Measurements from ENCODE around the gene SBF2. TPM values are rescaled to one million over a fixed set of nuclear protein-coding genes. Genes with fewer than 3 reads are reported as not detected.

Gene SBF2
- total RNA-seq, 4 donors from 2014 or later, result 67.5 to 92.9 (median 71.6) TPM

GRCh38 chr11:9752091-9752490, 541.9 kb downstream of the SBF2 start:
- no peak overlapping the region for H3K27ac ChIP-seq
- intact Hi-C loops (cut with DNase I), result loop anchor here (10.0 kb wide), 1 partner anchor 227 kb away; no protein-coding TSS in a partner anchor
- 87 to 90% methylated on average over 3 of the region's 3 CpGs for WGBS, 2 donors
- H3K4me3 ChIP-seq (replicated peaks in 1 of 3), result no peak overlapping the region
- H3K36me3 ChIP-seq, result peaks cover 3 to 10% of the 10 kb centered on the region in 2 donors
- H3K9me3 ChIP-seq, result no peaks in the 10 kb centered on the region
- DNase-seq, result no peak
- TF ChIP-seq POLR2A (IDR thresholded peaks at IDR 0.05), result no peak
- no peak for TF ChIP-seq CTCF (IDR thresholded peaks at IDR 0.05)
- no peaks in the 10 kb centered on the region for H3K27me3 ChIP-seq
- H3K4me1 ChIP-seq, result peaks cover 0 to 49% of the 10 kb centered on the region in 2 donors

- no peaks in the 10 kb centered on the region for H3K9me3 ChIP-seq
- H3K4me3 ChIP-seq (replicated peaks in 1 of 3), result no peak overlapping the region
- TF ChIP-seq CTCF (IDR thresholded peaks at IDR 0.05) (no peak), POLR2A (IDR thresholded peaks at IDR 0.05) (no peak)
- peaks cover 3 to 10% of the 10 kb centered on the region in 2 donors for H3K36me3 ChIP-seq
- peaks cover 0 to 44% of the 10 kb centered on the region in 2 donors for H3K4me1 ChIP-seq
- intact Hi-C loops (cut with DNase I), result loop anchor here (10.0 kb wide), 1 partner anchor 226 kb away; no protein-coding TSS in a partner anchor
- no peaks in the 10 kb centered on the region for H3K27me3 ChIP-seq
- DNase-seq, result no peak
- peak overlapping the region in 1 of 3 donors; percentile 24 for H3K27ac ChIP-seq
- 56 to 70% methylated on average over 4 of the region's 4 CpGs for WGBS, 2 donors
These were observed 543.5 kb downstream of the SBF2 start for GRCh38 chr11:9750551-9750950.

- Histone ChIP-seq H3K27ac (peak overlapping the region; percentile 16 to 61 (median 49)), H3K4me1 (peaks cover 0 to 38% of the 10 kb centered on the region in 2 donors), H3K27me3 (no peaks in the 10 kb centered on the region), H3K4me3 (replicated peaks in 1 of 3) (no peak overlapping the region), H3K36me3 (peaks cover 3 to 10% of the 10 kb centered on the region in 2 donors), H3K9me3 (no peaks in the 10 kb centered on the region)
- intact Hi-C loops (cut with DNase I), result loop anchor here (2.0 kb wide), 1 partner anchor 130 kb away; no protein-coding TSS in a partner anchor
- TF ChIP-seq CTCF (IDR thresholded peaks at IDR 0.05) (peak; percentile 43 to 96 (median 88)), POLR2A (IDR thresholded peaks at IDR 0.05) (no peak)
- peak; percentile 70 to 73 for DNase-seq
- WGBS, 2 donors, result 43 to 53% methylated on average over 7 of the region's 7 CpGs
These were observed 545.6 kb downstream of the SBF2 start for GRCh38 chr11:9748361-9748970.

GRCh38 chr11:9747828-9748227, 546.2 kb downstream of the SBF2 start:
- Histone ChIP-seq H3K4me1 (peaks cover 0 to 35% of the 10 kb centered on the region in 2 donors), H3K36me3 (peaks cover 3 to 10% of the 10 kb centered on the region in 2 donors), H3K9me3 (no peaks in the 10 kb centered on the region), H3K4me3 (replicated peaks in 1 of 3) (no peak overlapping the region), H3K27me3 (no peaks in the 10 kb centered on the region), H3K27ac (peak overlapping the region; percentile 16 to 61 (median 49))
- WGBS, 2 donors, result 51 to 61% methylated on average over 5 of the region's 5 CpGs
- peak; percentile 54 to 63 for DNase-seq
- intact Hi-C loops (cut with DNase I), result loop anchor here (2.0 kb wide), 1 partner anchor 129 kb away; no protein-coding TSS in a partner anchor
- no peak for TF ChIP-seq POLR2A (IDR thresholded peaks at IDR 0.05)
- no peak for TF ChIP-seq CTCF (IDR thresholded peaks at IDR 0.05)

- H3K9me3 ChIP-seq, result no peaks in the 10 kb centered on the region
- peaks cover 0 to 38% of the 10 kb centered on the region in 2 donors for H3K4me1 ChIP-seq
- H3K36me3 ChIP-seq, result peaks cover 3 to 10% of the 10 kb centered on the region in 2 donors
- H3K27ac ChIP-seq, result peak overlapping the region; percentile 4 to 61 (median 49)
- WGBS, 2 donors, result 83% methylated on average over 1 of the region's 1 CpG
- DNase-seq, result no peak
- H3K27me3 ChIP-seq, result no peaks in the 10 kb centered on the region
- intact Hi-C loops (cut with DNase I), result no loop called here
- TF ChIP-seq CTCF (IDR thresholded peaks at IDR 0.05) (no peak), POLR2A (IDR thresholded peaks at IDR 0.05) (no peak)
- no peak overlapping the region for H3K4me3 ChIP-seq (replicated peaks in 1 of 3)
These were observed 546.8 kb downstream of the SBF2 start for GRCh38 chr11:9747229-9747628.
